Testis (tissue), 2 donors: ENCODE data around the gene FCN2.

Source experiments
- CTCF ChIP-seq, 3 experiments: fragments of 450-650 bp in 2 of 3; fragments of 200-600 bp in 1 of 3; sonication (generic) in 1 of 3; IDR thresholded peaks; one replicate each; pipeline ENCODE4 v1.5.1; 2016 to 2019; ENCODE audit warnings: antibody characterized with exemption in 3 of 3, mild to moderate bottlenecking in 2 of 3, moderate library complexity in 1 of 3
- POLR2A ChIP-seq: fragments of 450-650 bp; IDR thresholded peaks from one replicate; pipeline ENCODE4 v1.6.1; 2017; ENCODE audit warnings: antibody characterized with exemption, mild to moderate bottlenecking, moderate library complexity

DNA sequence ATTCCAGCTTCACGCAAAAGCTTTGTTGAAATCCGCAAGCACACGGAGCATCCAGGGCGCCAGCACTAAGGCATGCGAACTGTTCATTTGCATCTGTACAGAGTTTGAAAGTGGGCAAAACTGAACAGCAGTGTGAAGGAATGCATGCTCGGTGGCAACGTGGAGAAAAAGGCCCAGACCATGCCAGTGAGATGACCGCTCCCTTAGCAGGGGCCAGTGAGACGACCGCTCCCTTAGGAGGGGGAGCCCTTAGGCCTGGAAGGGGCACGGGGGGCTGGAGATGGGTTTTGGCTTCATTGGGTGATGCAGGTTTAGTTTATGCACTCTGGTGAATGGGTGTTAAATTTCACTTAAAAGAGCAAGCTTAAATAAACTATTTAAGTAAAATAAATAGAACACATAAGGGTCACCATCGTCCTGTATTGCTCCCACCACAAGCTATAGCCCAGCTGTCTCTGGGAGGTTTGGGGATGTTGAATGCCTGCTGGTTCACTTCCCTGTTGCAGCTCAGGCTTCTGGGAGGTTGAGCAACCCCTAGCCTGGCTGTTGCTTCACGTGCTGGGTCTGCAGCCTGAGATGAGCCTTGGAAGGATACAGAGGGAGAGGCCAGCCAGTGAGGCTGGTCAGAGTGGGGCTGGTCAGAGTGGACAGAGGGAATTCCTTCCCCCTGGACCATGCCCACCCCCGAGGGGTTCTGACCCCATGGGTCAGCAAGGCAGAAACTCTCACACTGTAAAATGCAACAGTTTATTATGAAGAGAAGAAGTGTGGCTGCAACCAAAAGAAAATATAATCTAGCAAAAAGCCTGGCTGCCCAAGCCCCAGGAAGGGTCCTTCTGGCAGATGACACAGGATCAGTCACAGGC, 41.7 kb downstream of the FCN2 start:
- TF ChIP-seq CTCF (IDR thresholded peaks at IDR 0.05): no peak
- TF ChIP-seq POLR2A: no peak
